Sigmoid colon (tissue), 4 donors: ENCODE measurements around the gene SRGAP2B.
"Not testable (repeated sequence)": the region's sequence is repeated elsewhere in the genome, so short reads cannot be mapped to it uniquely, and the experiment has no call there.

Experiments used
- CTCF ChIP-seq, 4 experiments: fragments of 450-650 bp in 3 of 4; fragments of 200-600 bp in 1 of 4; IDR thresholded peaks; one replicate each; pipeline ENCODE4 v1.5.1; 2016 to 2019; ENCODE audit warnings: antibody characterized with exemption in 4 of 4, mild to moderate bottlenecking in 3 of 4, moderate library complexity in 2 of 4
- EP300 ChIP-seq, 4 donors: sonication (generic); formaldehyde crosslinking; IDR thresholded peaks; one replicate each; pipeline ENCODE4 v1.6.1; 2017; ENCODE audit warnings: antibody characterized with exemption in 4 of 4
- POLR2A ChIP-seq, 2 donors: fragments of 450-650 bp; IDR thresholded peaks; one replicate each; pipeline ENCODE4 v1.6.1; 2016; ENCODE audit warnings: antibody characterized with exemption in 2 of 2, mild to moderate bottlenecking in 2 of 2, moderate library complexity in 2 of 2
- POLR2AphosphoS5 ChIP-seq, 4 donors: sonication (generic); formaldehyde crosslinking; IDR thresholded peaks; one replicate each; pipeline ENCODE4 v1.6.1; 2017; ENCODE audit warnings: antibody characterized with exemption in 4 of 4

- not testable (repeated sequence) for TF ChIP-seq CTCF, EP300, POLR2AphosphoS5, POLR2A (IDR thresholded peaks at IDR 0.05)
Observed at GRCh38 chr1:144910729-144911128, 184.4 kb downstream of the SRGAP2B start.
